ENCODE measurements around the gene COP1. TPM values are rescaled to one million over a fixed set of nuclear protein-coding genes. Genes with fewer than 3 reads are reported as not detected.
"Not testable (repeated sequence)": the region's sequence is repeated elsewhere in the genome, so short reads cannot be mapped to it uniquely, and the experiment has no call there.

Gene COP1
- total RNA-seq = 10 to 100 TPM; 42.7 to 47.3 TPM
- 10 to 100 TPM; 32.1 to 43.5 (median 33.0) TPM for polyA plus RNA-seq
- total RNA-seq = 60.8 to 87.5 (median 80.5) reads per million in 6 experiments

DNA sequence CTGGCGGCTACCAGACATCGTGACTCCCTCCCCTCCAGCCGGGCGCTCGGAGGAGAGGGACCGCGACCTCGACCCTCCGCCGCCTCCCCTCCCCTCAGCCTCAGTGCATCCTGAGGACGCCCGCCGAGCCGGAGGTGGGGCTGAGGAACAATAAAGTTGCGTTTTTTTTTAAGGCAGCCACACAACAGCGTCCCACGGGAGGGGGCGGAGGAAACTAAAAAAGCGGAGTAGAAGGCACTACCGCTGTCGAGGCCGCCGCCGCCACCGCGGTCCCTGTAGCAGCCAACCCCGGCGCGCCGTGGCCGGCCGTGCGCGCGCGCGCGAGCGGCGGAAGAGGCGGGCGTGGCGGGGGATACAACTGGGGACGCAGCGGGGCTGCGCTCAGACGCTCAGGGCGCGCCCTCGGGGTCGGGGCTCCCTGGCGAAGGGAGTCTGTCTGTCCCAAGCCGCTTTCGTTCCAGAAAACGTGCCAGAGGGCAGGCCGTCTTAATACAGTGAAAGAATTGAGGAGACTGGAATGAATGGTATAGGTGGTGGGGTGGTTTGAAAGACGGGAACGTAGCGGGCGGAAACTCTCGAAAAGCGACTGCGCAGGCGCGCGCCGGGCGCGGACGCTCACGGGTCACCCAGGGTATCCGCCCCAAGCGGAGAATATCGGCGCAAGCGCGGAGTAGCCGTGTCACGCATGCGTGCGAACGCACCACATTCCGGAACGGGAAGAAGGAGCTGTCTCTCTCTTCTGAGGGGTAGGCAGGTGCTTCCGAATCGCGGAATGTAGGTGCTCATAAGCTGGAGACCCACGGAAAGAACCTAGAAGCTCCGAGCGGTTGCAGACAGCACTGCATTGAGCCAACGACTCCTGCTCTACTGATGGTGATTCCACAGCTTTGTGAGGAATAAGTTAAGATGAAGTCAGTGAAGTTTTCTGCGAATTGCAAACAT lies at the start of gene COP1:
Gene COP1, minus strand, starts transcription at position 326 of the 942 bp plus-strand sequence. Its CDS starts 308 bp downstream, at position 18.
- H3K4me3 Mint-ChIP-seq = peak within 1 kb of the TSS; percentile 93 to 100 (median 98)
- no peaks in the 10 kb centered on the region for H3K9me3 Mint-ChIP-seq
- H3K27ac Mint-ChIP-seq = peak within 1 kb of the TSS; percentile 98 to 100 (median 99)
- peaks cover 23 to 56% (median 44%) of the 10 kb centered on the region in 4 donors for H3K4me1 Mint-ChIP-seq
- ATAC-seq (peak; percentile 83 to 84), DNase-seq (peak; percentile 94 to 99 (median 97))
- POLR2A ChIA-PET = interaction anchor here (0.6 to 1.0 kb wide), 3 partner anchors 108 to 1208 kb away, joined by 3 to 4 read pairs (median 4); partner anchors contain the start of genes CACYBP and MRPS14
- H3K27me3 Mint-ChIP-seq = peaks cover 0 to 4% (median 0%) of the 10 kb centered on the region in 5 donors
- H3K36me3 Mint-ChIP-seq = peaks cover 0 to 5% (median 4%) of the 10 kb centered on the region in 3 donors

- H3K36me3 Mint-ChIP-seq = no peaks in the 10 kb centered on the region
- no peak overlapping the region for H3K4me3 Mint-ChIP-seq
- POLR2A ChIA-PET = no interaction called here
- H3K27me3 Mint-ChIP-seq = peaks cover 0 to 4% (median 0%) of the 10 kb centered on the region in 5 donors
- no peak overlapping the region for H3K27ac Mint-ChIP-seq
- DNase-seq = no peak
- no peaks in the 10 kb centered on the region for H3K9me3 Mint-ChIP-seq
- H3K4me1 Mint-ChIP-seq = no peaks in the 10 kb centered on the region
- ATAC-seq = no peak
Measured at GRCh38 chr1:176252191-176252590, 45.1 kb upstream of the COP1 start.

DNA sequence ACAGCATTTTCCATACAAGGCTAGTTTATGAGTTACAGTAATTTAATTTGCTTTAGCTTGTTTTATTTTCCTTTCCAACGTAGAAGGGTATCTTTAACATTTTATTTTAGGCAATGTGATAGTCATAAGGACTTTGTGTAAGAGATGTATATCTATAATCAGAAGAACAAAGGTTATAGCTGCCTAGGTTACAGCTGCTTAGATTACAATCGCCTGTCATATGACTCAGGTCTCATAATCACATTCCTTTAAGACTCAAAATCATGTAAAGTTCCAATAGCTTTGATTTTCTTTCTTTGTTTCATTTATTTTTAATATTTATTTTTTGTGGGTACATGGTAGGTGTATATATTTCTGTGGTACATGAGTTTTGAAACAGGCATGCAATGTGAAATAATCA lies 37.8 kb upstream of the COP1 start:
- peaks cover 0 to 3% (median 0%) of the 10 kb centered on the region in 3 donors for H3K36me3 Mint-ChIP-seq
- peaks cover 0 to 17% (median 4%) of the 10 kb centered on the region in 5 donors for H3K27me3 Mint-ChIP-seq
- POLR2A ChIA-PET = no interaction called here
- DNase-seq (no peak), ATAC-seq (no peak)
- H3K4me3 Mint-ChIP-seq = no peak overlapping the region
- H3K27ac Mint-ChIP-seq = no peak overlapping the region
- no peaks in the 10 kb centered on the region for H3K9me3 Mint-ChIP-seq
- no peaks in the 10 kb centered on the region for H3K4me1 Mint-ChIP-seq

DNA sequence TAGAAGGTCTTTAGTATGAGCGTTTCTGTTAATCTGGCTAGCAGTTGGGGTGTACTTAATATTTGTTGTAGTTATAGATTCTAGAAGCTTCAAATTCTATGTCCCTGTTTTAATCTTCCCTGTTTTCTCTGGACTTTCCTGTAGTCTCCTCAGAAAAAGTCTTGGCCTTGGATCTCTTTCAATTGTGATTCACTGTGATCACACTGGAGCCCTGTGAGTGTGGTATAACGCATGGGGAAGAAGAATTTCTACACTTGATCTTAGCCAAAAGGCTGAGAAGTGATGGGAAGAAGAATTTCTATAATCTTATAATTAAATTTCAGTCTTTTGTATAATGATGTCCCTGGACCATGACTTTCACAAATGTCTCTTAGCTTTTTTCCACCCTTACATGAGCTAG lies 36.7 kb upstream of the COP1 start:
- Mint-ChIP-seq H3K4me3 (no peak overlapping the region), H3K27ac (no peak overlapping the region), H3K9me3 (no peaks in the 10 kb centered on the region), H3K27me3 (peaks cover 0 to 17% (median 4%) of the 10 kb centered on the region in 5 donors), H3K4me1 (no peaks in the 10 kb centered on the region), H3K36me3 (peaks cover 0 to 3% (median 0%) of the 10 kb centered on the region in 3 donors)
- POLR2A ChIA-PET = no interaction called here
- ATAC-seq = no peak
- no peak for DNase-seq

DNA sequence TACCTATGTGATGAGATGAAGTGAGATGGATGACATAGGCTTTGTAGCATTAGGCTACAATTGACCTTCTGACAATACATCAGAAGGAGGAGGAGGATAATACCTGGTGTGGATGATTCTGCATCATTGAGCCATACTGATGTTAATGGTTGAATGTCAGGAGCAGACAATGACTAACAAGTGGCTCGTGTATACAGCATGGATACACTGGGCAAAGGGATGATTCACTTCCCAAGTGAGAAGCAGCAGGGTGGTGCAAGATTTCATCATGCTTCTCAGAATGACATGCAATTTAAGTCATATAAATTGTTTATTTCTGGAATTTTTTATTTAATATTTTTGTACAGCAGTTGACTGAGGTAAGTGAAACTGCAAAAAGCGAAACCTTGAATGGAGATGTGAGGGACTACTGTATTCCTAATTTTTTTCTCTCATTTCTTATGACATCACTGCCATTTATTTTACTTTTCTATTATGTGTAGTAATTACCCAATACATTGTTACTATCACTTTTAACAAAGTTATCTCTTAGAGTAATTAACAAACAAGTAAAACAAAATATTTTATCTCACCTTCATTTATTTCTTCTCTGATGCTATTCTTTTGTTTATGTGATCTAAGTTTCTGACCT lies 34.4 kb upstream of the COP1 start:
- Mint-ChIP-seq H3K36me3 (peaks cover 0 to 3% (median 0%) of the 10 kb centered on the region in 3 donors), H3K27ac (no peak overlapping the region), H3K4me3 (no peak overlapping the region), H3K9me3 (no peaks in the 10 kb centered on the region), H3K4me1 (no peaks in the 10 kb centered on the region), H3K27me3 (peaks cover 0 to 12% (median 3%) of the 10 kb centered on the region in 5 donors)
- ATAC-seq (no peak), DNase-seq (no peak)
- POLR2A ChIA-PET = no interaction called here

GRCh38 chr1:176233657-176234056 lies 26.6 kb upstream of the COP1 start:
- Mint-ChIP-seq H3K36me3 (peaks cover 0 to 16% (median 10%) of the 10 kb centered on the region in 3 donors), H3K9me3 (peaks cover 0 to 31% (median 12%) of the 10 kb centered on the region in 9 donors)
- DNase-seq, H3K27me3 Mint-ChIP-seq, H3K27ac Mint-ChIP-seq, ATAC-seq, POLR2A ChIA-PET, H3K4me1 Mint-ChIP-seq, H3K4me3 Mint-ChIP-seq: not testable (repeated sequence)

- peaks cover 0 to 2% (median 0%) of the 10 kb centered on the region in 5 donors for H3K27me3 Mint-ChIP-seq
- H3K4me1 Mint-ChIP-seq = peaks cover 0 to 4% (median 0%) of the 10 kb centered on the region in 4 donors
- DNase-seq = no peak
- no peak overlapping the region for H3K27ac Mint-ChIP-seq
- POLR2A ChIA-PET = no interaction called here
- H3K9me3 Mint-ChIP-seq = peaks cover 0 to 4% (median under 1%) of the 10 kb centered on the region in 9 donors
- H3K36me3 Mint-ChIP-seq = no peaks in the 10 kb centered on the region
- no peak for ATAC-seq
- no peak overlapping the region for H3K4me3 Mint-ChIP-seq
Measured at GRCh38 chr1:176227579-176227978, 20.5 kb upstream of the COP1 start.

GRCh38 chr1:176225911-176226310 lies 18.8 kb upstream of the COP1 start:
- Mint-ChIP-seq H3K9me3 (no peaks in the 10 kb centered on the region), H3K27ac (no peak overlapping the region), H3K36me3 (no peaks in the 10 kb centered on the region), H3K27me3 (peaks cover 0 to 15% (median 1%) of the 10 kb centered on the region in 5 donors), H3K4me3 (no peak overlapping the region), H3K4me1 (peaks cover 0 to 4% (median 0%) of the 10 kb centered on the region in 4 donors)
- ATAC-seq = no peak
- DNase-seq = no peak
- POLR2A ChIA-PET = no interaction called here

GRCh38 chr1:176225479-176225875 lies 18.4 kb upstream of the COP1 start:
- Mint-ChIP-seq H3K4me3 (no peak overlapping the region), H3K27ac (no peak overlapping the region), H3K9me3 (no peaks in the 10 kb centered on the region), H3K4me1 (peaks cover 0 to 4% (median 0%) of the 10 kb centered on the region in 4 donors), H3K36me3 (no peaks in the 10 kb centered on the region), H3K27me3 (peaks cover 0 to 15% (median 1%) of the 10 kb centered on the region in 5 donors)
- DNase-seq (no peak), ATAC-seq (no peak)
- POLR2A ChIA-PET = no interaction called here

DNA sequence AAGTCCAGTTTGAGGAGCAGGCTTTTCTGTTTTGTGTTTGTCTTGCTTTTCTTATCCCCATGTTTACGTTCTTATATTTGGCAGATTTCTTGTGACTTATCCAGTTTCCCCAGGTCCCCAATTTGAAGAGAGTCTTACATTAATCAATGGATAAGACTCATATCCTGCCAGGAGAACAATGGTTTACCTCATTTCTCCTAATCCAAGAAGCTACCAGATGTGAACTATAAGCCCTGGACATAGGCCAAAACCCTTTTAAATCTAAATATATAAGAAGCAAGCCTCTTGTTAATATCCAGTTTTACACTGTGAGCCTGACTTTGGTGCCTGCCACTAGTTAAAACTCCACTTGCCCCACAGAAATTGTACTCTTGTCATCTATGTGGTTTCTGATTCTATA lies 15.1 kb upstream of the COP1 start:
- DNase-seq (no peak), ATAC-seq (no peak)
- POLR2A ChIA-PET = no interaction called here
- H3K36me3 Mint-ChIP-seq = no peaks in the 10 kb centered on the region
- H3K4me3 Mint-ChIP-seq = no peak overlapping the region
- peaks cover 0 to 3% (median 0%) of the 10 kb centered on the region in 9 donors for H3K9me3 Mint-ChIP-seq
- peaks cover 0 to 16% (median 2%) of the 10 kb centered on the region in 5 donors for H3K27me3 Mint-ChIP-seq
- H3K4me1 Mint-ChIP-seq = no peaks in the 10 kb centered on the region
- no peak overlapping the region for H3K27ac Mint-ChIP-seq

DNA sequence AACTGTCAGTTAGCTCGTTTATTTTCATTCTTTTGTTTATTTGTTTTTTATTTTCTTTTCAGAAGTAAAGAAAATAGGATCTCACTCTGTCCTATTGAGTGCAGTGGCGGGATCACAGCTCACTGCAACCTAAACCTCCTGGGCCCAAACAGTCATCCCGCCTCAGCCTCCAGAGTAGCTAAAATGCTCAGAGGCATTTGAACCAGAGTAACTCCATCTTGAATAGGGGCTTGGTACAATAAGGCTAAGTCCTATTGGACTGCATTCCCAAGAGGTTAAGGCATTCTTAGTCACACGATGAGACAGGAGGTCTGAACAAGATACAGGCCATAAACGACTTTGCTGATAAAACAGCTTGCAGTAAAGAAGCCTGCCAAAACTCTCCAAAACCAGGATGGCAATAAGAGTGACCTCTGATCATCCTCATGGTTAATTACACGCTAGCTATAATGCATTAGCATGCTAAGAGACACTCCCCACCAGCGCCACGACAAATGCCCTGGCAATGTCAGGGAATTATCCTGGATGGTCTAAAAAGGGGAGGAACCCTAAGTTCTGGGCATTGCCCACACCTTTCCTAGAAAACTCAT lies 13.1 kb upstream of the COP1 start:
- Mint-ChIP-seq H3K4me3 (no peak overlapping the region), H3K4me1 (no peaks in the 10 kb centered on the region), H3K36me3 (no peaks in the 10 kb centered on the region), H3K27me3 (peaks cover 0 to 28% (median 6%) of the 10 kb centered on the region in 5 donors), H3K27ac (no peak overlapping the region), H3K9me3 (peaks cover 0 to 3% (median 0%) of the 10 kb centered on the region in 9 donors)
- POLR2A ChIA-PET = no interaction called here
- ATAC-seq (no peak), DNase-seq (no peak)

DNA sequence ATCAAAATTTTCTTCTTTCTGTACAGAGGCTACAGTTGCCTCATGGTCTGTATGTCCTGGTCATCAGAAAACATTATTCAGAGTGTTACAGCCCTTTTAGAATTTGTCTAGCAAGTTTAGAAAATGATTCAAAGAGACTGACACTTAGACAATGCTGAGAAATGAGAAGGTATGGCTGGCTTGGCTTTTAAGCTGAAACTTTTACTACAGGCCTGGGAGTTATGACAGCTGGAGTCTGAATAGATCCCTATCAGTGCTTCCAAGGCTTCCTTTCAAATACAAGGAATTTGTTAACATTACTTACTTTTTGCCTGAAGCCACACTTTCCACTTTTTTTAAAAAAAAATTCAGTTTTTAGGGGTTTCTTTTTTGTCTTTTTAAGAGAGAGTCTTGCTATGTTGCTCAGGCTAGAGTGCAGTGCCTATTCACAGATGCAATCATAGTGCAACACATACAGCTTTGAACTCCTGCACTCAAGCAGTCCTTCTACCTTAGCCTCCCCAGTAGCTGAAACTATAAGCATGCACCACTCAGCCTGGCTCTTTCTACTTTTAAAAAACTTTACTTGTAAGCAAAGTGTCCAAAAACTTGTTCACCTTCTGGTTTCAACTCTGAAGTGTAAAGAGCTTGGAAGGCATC lies 10.5 kb upstream of the COP1 start:
- H3K27ac Mint-ChIP-seq = no peak overlapping the region
- POLR2A ChIA-PET = no interaction called here

More for the DNA sequence above, 10.5 kb upstream of the COP1 start:
- Mint-ChIP-seq H3K36me3 (no peaks in the 10 kb centered on the region), H3K4me1 (no peaks in the 10 kb centered on the region), H3K27me3 (peaks cover 2 to 28% (median 7%) of the 10 kb centered on the region in 5 donors), H3K4me3 (no peak overlapping the region), H3K9me3 (peaks cover 0 to 4% (median 0%) of the 10 kb centered on the region in 9 donors)
- no peak for ATAC-seq
- no peak for DNase-seq
